HCT116 (cell line): ENCODE results near the gene CORO6. TPM values are rescaled to one million over a fixed set of nuclear protein-coding genes. Genes with fewer than 3 reads are reported as not detected.

Source experiments
- ATAC-seq: fragments of 200-7000 bp; cut with Tn5 transposase; 2 replicates; pipeline ENCODE4 v1.9.1; 2020; ENCODE audit warnings: mild to moderate bottlenecking, moderate library complexity
- BruUV-seq: library from RNA; stranded (reverse); fragments of 400-500 nt; replicated peaks from 2 replicates; lab custom pipeline; 2021; lab: Mats Ljungman, UMichigan
- CTCF ChIA-PET: fragments of 300-600 bp; sonication (Branson Sonifier 250); formaldehyde crosslinking; loops from one replicate; lab custom pipeline; 2021; ENCODE audit warnings: antibody characterized with exemption; lab: Charles Lee
- POLR2A ChIA-PET: fragments of 300-600, 350-600 bp; sonication (Branson Sonifier 250); formaldehyde crosslinking; loops from one replicate; lab custom pipeline; 2021; ENCODE audit warnings: antibody characterized with exemption; lab: Charles Lee
- RAD21 ChIA-PET, 2 experiments: fragments of 300-600 bp; sonication (Branson Sonifier 250); formaldehyde crosslinking; loops; one replicate each; lab custom pipeline; 2023; ENCODE audit warnings: low total read pairs in 2 of 2; ENCODE audit not compliant: uncharacterized antibody in 2 of 2, unreplicated experiment in 2 of 2, low non-redundant PET in 1 of 2; lab: Charles Lee
- DNase-seq: peaks from one replicate; pipeline ENCODE4 v3.0.0-alpha.2; 2010; ENCODE audit warnings: low read depth, low spot score
- H2AFZ ChIP-seq: fragments of 200-600 bp; shearing (Covaris generic), sonication (generic); 2 replicates; pipeline ENCODE4 v1.6.1; 2017; ENCODE audit warnings: low read depth, mixed run types, mixed read lengths, antibody characterized with exemption, low read length; ENCODE audit not compliant: poor library complexity, severe bottlenecking
- H3K27ac ChIP-seq: 2 replicates; pipeline ENCODE4 v1.5.1; 2012; ENCODE audit warnings: low read depth, low read length
- H3K27me3 ChIP-seq: fragments of 200-600 bp; sonication (generic); 2 replicates; pipeline ENCODE4 v1.6.1; 2016; ENCODE audit warnings: mixed run types, low read length, mixed read lengths; ENCODE audit not compliant: insufficient read depth
- H3K36me3 ChIP-seq, 2 experiments: fragments of 200-500 bp in 1 of 2; fragments of 200-600 bp in 1 of 2; sonication (Bioruptor generic) in 1 of 2; sonication (generic) in 1 of 2; 2 replicates each; pipeline versions ENCODE4 v1.5.1 to v1.6.1; 2014 to 2016; ENCODE audit warnings: low read length in 2 of 2, inconsistent platforms in 1 of 2, mixed read lengths in 1 of 2, mixed run types in 1 of 2; ENCODE audit not compliant: insufficient read depth in 2 of 2, control insufficient read depth in 1 of 2
- H3K4me1 ChIP-seq, 2 experiments: fragments of 200-600 bp in 1 of 2; sonication (generic) in 1 of 2; 2 replicates each; pipeline versions ENCODE4 v1.5.1 to v1.6.1; 2012 to 2017; ENCODE audit warnings: low read length in 2 of 2, inconsistent platforms in 1 of 2, mild to moderate bottlenecking in 1 of 2, mixed read lengths in 1 of 2, mixed run types in 1 of 2, moderate library complexity in 1 of 2; ENCODE audit not compliant: insufficient read depth in 2 of 2, control insufficient read depth in 1 of 2
- H3K4me2 ChIP-seq: fragments of 200-600 bp; sonication (generic); 2 replicates; pipeline ENCODE4 v1.6.1; 2017; ENCODE audit warnings: mixed run types, low read length, mixed read lengths
- H3K4me3 ChIP-seq, 2 experiments: fragments of 200-600 bp in 1 of 2; sonication (generic) in 1 of 2; replicated peaks in 1 of 2; 2 replicates each; pipeline ENCODE4 v1.5.1; 2011 to 2016; ENCODE audit warnings: low read length in 2 of 2, control low read depth in 1 of 2, low read depth in 1 of 2, mild to moderate bottlenecking in 1 of 2, mixed read lengths in 1 of 2, mixed run types in 1 of 2
- H3K79me2 ChIP-seq: fragments of 200-600 bp; sonication (generic); 2 replicates; pipeline ENCODE4 v1.6.1; 2017; ENCODE audit warnings: mild to moderate bottlenecking, mixed run types, low read length, moderate library complexity, mixed read lengths; ENCODE audit not compliant: insufficient read depth
- H3K9ac ChIP-seq: fragments of 200-600 bp; sonication (generic); 2 replicates; pipeline ENCODE4 v1.6.1; 2016; ENCODE audit warnings: low read length, mixed read lengths
- H3K9me2 ChIP-seq: fragments of 200-600 bp; sonication (generic), shearing (Covaris generic); 2 replicates; pipeline ENCODE4 v1.6.1; 2017; ENCODE audit warnings: mixed run types, mild to moderate bottlenecking, moderate library complexity; ENCODE audit not compliant: insufficient read depth
- H3K9me3 ChIP-seq, 2 experiments: fragments of 200-500 bp in 1 of 2; fragments of 200-600 bp in 1 of 2; sonication (Bioruptor generic) in 1 of 2; sonication (generic) in 1 of 2; 2 replicates each; pipeline ENCODE4 v1.6.1; 2014 to 2017; ENCODE audit warnings: low read length in 2 of 2, mixed read lengths in 2 of 2, inconsistent platforms in 1 of 2, low read depth in 1 of 2, mild to moderate bottlenecking in 1 of 2, mixed run types in 1 of 2, moderate library complexity in 1 of 2; ENCODE audit not compliant: control insufficient read depth in 1 of 2, insufficient read depth in 1 of 2
- H4K20me1 ChIP-seq: fragments of 200-600 bp; sonication (generic), shearing (Covaris generic); 2 replicates; pipeline ENCODE4 v1.6.1; 2017; ENCODE audit warnings: mixed run types, mild to moderate bottlenecking, moderate library complexity; ENCODE audit not compliant: insufficient read depth
- EGR1 ChIP-seq: IDR thresholded peaks from 2 replicates; pipeline ENCODE4 v1.6.1; 2012; ENCODE audit warnings: low read depth
- ELF1 ChIP-seq: IDR thresholded peaks from 2 replicates; pipeline ENCODE4 v1.6.1; 2012; ENCODE audit warnings: low read depth, borderline replicate concordance
- EZH2 ChIP-seq: fragments of 200-600 bp; sonication (generic); IDR thresholded peaks from 2 replicates; pipeline ENCODE4 v1.6.1; 2017; ENCODE audit warnings: antibody characterized with exemption, mixed run types
- EZH2phosphoT487 ChIP-seq: fragments of 200-600 bp; IDR thresholded peaks from 2 replicates; pipeline ENCODE4 v1.6.1; 2018; ENCODE audit warnings: antibody characterized with exemption, borderline replicate concordance
- FOSL1 ChIP-seq: IDR thresholded peaks from 2 replicates; pipeline ENCODE4 v1.6.1; 2012; ENCODE audit warnings: low read depth
- RAD21 ChIP-seq: IDR thresholded peaks from 2 replicates; pipeline ENCODE4 v1.6.1; 2012; ENCODE audit warnings: low read depth, mild to moderate bottlenecking
- SRF ChIP-seq: IDR thresholded peaks from 2 replicates; pipeline ENCODE4 v1.6.1; 2012; ENCODE audit warnings: low read depth
- TCF7L2 ChIP-seq: IDR thresholded peaks from 2 replicates; pipeline ENCODE4 v1.7.0; 2011; ENCODE audit warnings: borderline replicate concordance, inconsistent platforms; ENCODE audit not compliant: insufficient read depth, insufficient read length; ENCODE audit errors: extremely low read depth
- ZFX ChIP-seq: fragments of 450-650 bp; IDR thresholded peaks from 2 replicates; pipeline ENCODE4 v1.6.1; 2017
- intact Hi-C: fragments of 100-400 bp; cut with micrococcal nuclease; formaldehyde crosslinking; loops from 2 replicates; pipeline ENCODE4 v1.10.0; 2022
- total RNA-seq: library from RNA; stranded (reverse); gene quantifications from one replicate; pipeline ENCODE4 v1.2.1, GENCODE V29; 2021; ENCODE audit not compliant: unreplicated experiment
- TF ChIP-seq, protein P1 (sequence below): IDR thresholded peaks from 2 replicates; pipeline ENCODE4 v1.6.1; 2011; ENCODE audit warnings: mild to moderate bottlenecking, low read length, moderate library complexity; ENCODE audit not compliant: insufficient replicate concordance; ENCODE audit errors: extremely low read depth
- TF ChIP-seq, protein P2 (sequence below), 3 experiments: fragments of 200-600 bp in 1 of 3; sonication (generic) in 1 of 3; IDR thresholded peaks in 2 of 3; conservative IDR thresholded peaks in 1 of 3; 2 replicates each; pipeline ENCODE4 v1.5.1; 2012 to 2017; ENCODE audit warnings: low read depth in 2 of 3, low read length in 2 of 3, antibody characterized with exemption in 1 of 3, borderline replicate concordance in 1 of 3, control low read depth in 1 of 3, mild to moderate bottlenecking in 1 of 3, mixed read lengths in 1 of 3, mixed run types in 1 of 3, moderate library complexity in 1 of 3; ENCODE audit not compliant: insufficient read depth in 1 of 3
- TF ChIP-seq, protein P3 (sequence below): IDR thresholded peaks from 2 replicates; pipeline ENCODE4 v1.6.1; 2012
- TF ChIP-seq, protein P4 (sequence below): IDR thresholded peaks from 2 replicates; pipeline ENCODE4 v1.6.1; 2012
- TF ChIP-seq, protein P5 (sequence below): IDR thresholded peaks from 2 replicates; pipeline ENCODE4 v1.6.1; 2012; ENCODE audit warnings: low read depth

Gene CORO6
- total RNA-seq, 1 experiment from 2014 or later: 8.7 TPM

DNA sequence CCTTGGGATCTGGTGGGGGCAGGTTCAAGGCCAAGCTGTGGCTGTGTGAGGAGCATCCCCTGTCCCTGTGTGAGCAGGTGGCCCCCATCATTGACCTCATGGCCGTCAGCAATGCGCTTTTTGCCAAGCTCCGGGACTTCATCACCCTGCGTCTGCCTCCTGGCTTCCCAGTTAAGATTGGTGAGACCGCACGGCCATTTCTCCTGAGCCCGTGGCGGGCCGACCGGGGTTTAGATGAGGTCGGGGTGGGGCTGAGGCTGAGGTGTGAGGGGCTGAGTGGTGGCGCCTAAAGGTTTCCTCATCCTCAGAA is 10.7 kb downstream of the CORO6 start:
- intact Hi-C loops: no loop called here
- ChIA-PET CTCF (no interaction called here), RAD21 (no interaction called here), POLR2A (no interaction called here)
- BruUV-seq: no TSS peak
- no peak for ATAC-seq
- no peak for DNase-seq
- Histone ChIP-seq H3K36me3 (no peaks in the 10 kb centered on the region), H3K9ac (no peak overlapping the region), H3K4me2 (no peak overlapping the region), H3K4me1 (peaks cover 0 to 14% of the 10 kb centered on the region in 2 experiments; a peak in 1 of 4 replicates), H3K9me3 (no peaks in the 10 kb centered on the region), H3K27ac (no peak overlapping the region), H2AFZ (no peak overlapping the region), H3K27me3 (no peaks in the 10 kb centered on the region), H3K9me2 (no peaks in the 10 kb centered on the region), H3K4me3 (no peak overlapping the region), H3K79me2 (peaks cover 2% of the 10 kb centered on the region; the same call in 1 of the 2 replicates), H4K20me1 (no peaks in the 10 kb centered on the region)
- no peak for TF ChIP-seq ZFX
- TF ChIP-seq, protein P1, sequence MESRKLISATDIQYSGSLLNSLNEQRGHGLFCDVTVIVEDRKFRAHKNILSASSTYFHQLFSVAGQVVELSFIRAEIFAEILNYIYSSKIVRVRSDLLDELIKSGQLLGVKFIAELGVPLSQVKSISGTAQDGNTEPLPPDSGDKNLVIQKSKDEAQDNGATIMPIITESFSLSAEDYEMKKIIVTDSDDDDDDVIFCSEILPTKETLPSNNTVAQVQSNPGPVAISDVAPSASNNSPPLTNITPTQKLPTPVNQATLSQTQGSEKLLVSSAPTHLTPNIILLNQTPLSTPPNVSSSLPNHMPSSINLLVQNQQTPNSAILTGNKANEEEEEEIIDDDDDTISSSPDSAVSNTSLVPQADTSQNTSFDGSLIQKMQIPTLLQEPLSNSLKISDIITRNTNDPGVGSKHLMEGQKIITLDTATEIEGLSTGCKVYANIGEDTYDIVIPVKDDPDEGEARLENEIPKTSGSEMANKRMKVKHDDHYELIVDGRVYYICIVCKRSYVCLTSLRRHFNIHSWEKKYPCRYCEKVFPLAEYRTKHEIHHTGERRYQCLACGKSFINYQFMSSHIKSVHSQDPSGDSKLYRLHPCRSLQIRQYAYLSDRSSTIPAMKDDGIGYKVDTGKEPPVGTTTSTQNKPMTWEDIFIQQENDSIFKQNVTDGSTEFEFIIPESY: no peak
- TF ChIP-seq FOSL1: no peak
- TF ChIP-seq, protein P2, sequence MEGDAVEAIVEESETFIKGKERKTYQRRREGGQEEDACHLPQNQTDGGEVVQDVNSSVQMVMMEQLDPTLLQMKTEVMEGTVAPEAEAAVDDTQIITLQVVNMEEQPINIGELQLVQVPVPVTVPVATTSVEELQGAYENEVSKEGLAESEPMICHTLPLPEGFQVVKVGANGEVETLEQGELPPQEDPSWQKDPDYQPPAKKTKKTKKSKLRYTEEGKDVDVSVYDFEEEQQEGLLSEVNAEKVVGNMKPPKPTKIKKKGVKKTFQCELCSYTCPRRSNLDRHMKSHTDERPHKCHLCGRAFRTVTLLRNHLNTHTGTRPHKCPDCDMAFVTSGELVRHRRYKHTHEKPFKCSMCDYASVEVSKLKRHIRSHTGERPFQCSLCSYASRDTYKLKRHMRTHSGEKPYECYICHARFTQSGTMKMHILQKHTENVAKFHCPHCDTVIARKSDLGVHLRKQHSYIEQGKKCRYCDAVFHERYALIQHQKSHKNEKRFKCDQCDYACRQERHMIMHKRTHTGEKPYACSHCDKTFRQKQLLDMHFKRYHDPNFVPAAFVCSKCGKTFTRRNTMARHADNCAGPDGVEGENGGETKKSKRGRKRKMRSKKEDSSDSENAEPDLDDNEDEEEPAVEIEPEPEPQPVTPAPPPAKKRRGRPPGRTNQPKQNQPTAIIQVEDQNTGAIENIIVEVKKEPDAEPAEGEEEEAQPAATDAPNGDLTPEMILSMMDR (IDR thresholded peaks at IDR 0.05 in 2 of 3, conservative IDR thresholded peaks at IDR 0.05 in 1 of 3; ENCODE audit: borderline replicate concordance in 1 of 3, insufficient read depth in 1 of 3, low read depth in 2 of 3, low read length in 2 of 3): no peak
- TF ChIP-seq, protein P3, sequence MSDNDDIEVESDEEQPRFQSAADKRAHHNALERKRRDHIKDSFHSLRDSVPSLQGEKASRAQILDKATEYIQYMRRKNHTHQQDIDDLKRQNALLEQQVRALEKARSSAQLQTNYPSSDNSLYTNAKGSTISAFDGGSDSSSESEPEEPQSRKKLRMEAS: no peak
- no peak for TF ChIP-seq TCF7L2
- TF ChIP-seq EGR1: no peak
- TF ChIP-seq EZH2phosphoT487: no peak
- TF ChIP-seq, protein P4, sequence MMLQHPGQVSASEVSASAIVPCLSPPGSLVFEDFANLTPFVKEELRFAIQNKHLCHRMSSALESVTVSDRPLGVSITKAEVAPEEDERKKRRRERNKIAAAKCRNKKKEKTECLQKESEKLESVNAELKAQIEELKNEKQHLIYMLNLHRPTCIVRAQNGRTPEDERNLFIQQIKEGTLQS: no peak
- TF ChIP-seq, protein P5, sequence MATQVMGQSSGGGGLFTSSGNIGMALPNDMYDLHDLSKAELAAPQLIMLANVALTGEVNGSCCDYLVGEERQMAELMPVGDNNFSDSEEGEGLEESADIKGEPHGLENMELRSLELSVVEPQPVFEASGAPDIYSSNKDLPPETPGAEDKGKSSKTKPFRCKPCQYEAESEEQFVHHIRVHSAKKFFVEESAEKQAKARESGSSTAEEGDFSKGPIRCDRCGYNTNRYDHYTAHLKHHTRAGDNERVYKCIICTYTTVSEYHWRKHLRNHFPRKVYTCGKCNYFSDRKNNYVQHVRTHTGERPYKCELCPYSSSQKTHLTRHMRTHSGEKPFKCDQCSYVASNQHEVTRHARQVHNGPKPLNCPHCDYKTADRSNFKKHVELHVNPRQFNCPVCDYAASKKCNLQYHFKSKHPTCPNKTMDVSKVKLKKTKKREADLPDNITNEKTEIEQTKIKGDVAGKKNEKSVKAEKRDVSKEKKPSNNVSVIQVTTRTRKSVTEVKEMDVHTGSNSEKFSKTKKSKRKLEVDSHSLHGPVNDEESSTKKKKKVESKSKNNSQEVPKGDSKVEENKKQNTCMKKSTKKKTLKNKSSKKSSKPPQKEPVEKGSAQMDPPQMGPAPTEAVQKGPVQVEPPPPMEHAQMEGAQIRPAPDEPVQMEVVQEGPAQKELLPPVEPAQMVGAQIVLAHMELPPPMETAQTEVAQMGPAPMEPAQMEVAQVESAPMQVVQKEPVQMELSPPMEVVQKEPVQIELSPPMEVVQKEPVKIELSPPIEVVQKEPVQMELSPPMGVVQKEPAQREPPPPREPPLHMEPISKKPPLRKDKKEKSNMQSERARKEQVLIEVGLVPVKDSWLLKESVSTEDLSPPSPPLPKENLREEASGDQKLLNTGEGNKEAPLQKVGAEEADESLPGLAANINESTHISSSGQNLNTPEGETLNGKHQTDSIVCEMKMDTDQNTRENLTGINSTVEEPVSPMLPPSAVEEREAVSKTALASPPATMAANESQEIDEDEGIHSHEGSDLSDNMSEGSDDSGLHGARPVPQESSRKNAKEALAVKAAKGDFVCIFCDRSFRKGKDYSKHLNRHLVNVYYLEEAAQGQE: no peak
- TF ChIP-seq EZH2: no peak
- TF ChIP-seq SRF: no peak
- no peak for TF ChIP-seq ELF1
- no peak for TF ChIP-seq RAD21
